Endodermal cell (in vitro differentiated cells): ENCODE data around the gene SHFL. TPM values are rescaled to one million over a fixed set of nuclear protein-coding genes. Genes with fewer than 3 reads are reported as not detected.

Experiments used
- DNase-seq: peaks from one replicate; pipeline ENCODE4 v3.0.0-alpha.2; 2017
- H3K27ac ChIP-seq: 2 replicates; pipeline ENCODE4 v1.5.1; 2013; ENCODE audit warnings: mild to moderate bottlenecking, low read depth, low read length, moderate library complexity
- H3K27me3 ChIP-seq: 2 replicates; pipeline ENCODE4 v1.6.1; 2013; ENCODE audit warnings: mild to moderate bottlenecking, low read length, moderate library complexity; ENCODE audit not compliant: insufficient read depth, control insufficient read depth, poor library complexity, severe bottlenecking
- H3K36me3 ChIP-seq: 2 replicates; pipeline ENCODE4 v1.7.0; 2013; ENCODE audit warnings: mild to moderate bottlenecking, low read length, moderate library complexity; ENCODE audit not compliant: control insufficient read depth, insufficient read depth
- H3K4me1 ChIP-seq: one replicate; pipeline ENCODE4 v1.7.0; 2013; ENCODE audit warnings: low read length; ENCODE audit not compliant: control insufficient read depth, insufficient read depth
- H3K4me3 ChIP-seq: 2 replicates; pipeline ENCODE4 v1.5.1; 2013; ENCODE audit warnings: mild to moderate bottlenecking, low read length, moderate library complexity
- H3K9ac ChIP-seq: 2 replicates; pipeline ENCODE4 v1.6.1; 2013; ENCODE audit warnings: mild to moderate bottlenecking, low read length, moderate library complexity; ENCODE audit not compliant: poor library complexity, severe bottlenecking; ENCODE audit errors: extremely low read depth
- H3K9me3 ChIP-seq: 2 replicates; pipeline ENCODE4 v1.6.1; 2013; ENCODE audit warnings: mild to moderate bottlenecking, low read length, moderate library complexity; ENCODE audit not compliant: control insufficient read depth
- H3K27ac Mint-ChIP-seq: 2 replicates; pipeline ENCODE4 v1.8.0; 2020; ENCODE audit warnings: mixed read lengths
- H3K27me3 Mint-ChIP-seq: 2 replicates; pipeline ENCODE4 v1.8.0; 2021; ENCODE audit warnings: mild to moderate bottlenecking, mixed read lengths; ENCODE audit not compliant: insufficient read depth
- H3K36me3 Mint-ChIP-seq: 2 replicates; pipeline ENCODE4 v1.8.0; 2020; ENCODE audit warnings: low read depth, mixed read lengths
- H3K4me1 Mint-ChIP-seq: 2 replicates; pipeline ENCODE4 v1.8.0; 2020; ENCODE audit warnings: mixed read lengths
- H3K4me3 Mint-ChIP-seq: 2 replicates; pipeline ENCODE4 v1.8.0; 2020; ENCODE audit warnings: mild to moderate bottlenecking, moderate library complexity, mixed read lengths
- H3K9me3 Mint-ChIP-seq: 2 replicates; pipeline ENCODE4 v1.8.0; 2020; ENCODE audit warnings: mild to moderate bottlenecking, mixed read lengths
- WGBS, 2 experiments: methylation state at CpG; one replicate each; pipeline versions ENCODE4 v1.1.5 to v1.1.7; 2013; ENCODE audit warnings: missing lambda C conversion rate in 2 of 2, mixed read lengths in 1 of 2; ENCODE audit not compliant: insufficient coverage in 1 of 2, insufficient read length in 1 of 2; 5-methylcytosine and 5-hydroxymethylcytosine counted together
- total RNA-seq, 2 donors: library from RNA; stranded (reverse); fragmentation: NEBNext Ultra II Directional in 1 of 2; extraction: Animal tissue kit (Norgen Biotek cat#: 25700) in 1 of 2; gene quantifications; 2 replicates in 1 of 2; 3 replicates in 1 of 2; pipeline ENCODE4 v1.2.1, GENCODE V29; 2021
- TF ChIP-seq, protein P1 (sequence below): fragments of 200-600 bp; sonication (generic); conservative IDR thresholded peaks from 2 replicates; pipeline ENCODE4 v1.5.0; 2021; ENCODE audit warnings: antibody characterized with exemption, mild to moderate bottlenecking

SHFL gene
- total RNA-seq, 2 donors from 2014 or later: 8.2 to 15.0 TPM

DNA sequence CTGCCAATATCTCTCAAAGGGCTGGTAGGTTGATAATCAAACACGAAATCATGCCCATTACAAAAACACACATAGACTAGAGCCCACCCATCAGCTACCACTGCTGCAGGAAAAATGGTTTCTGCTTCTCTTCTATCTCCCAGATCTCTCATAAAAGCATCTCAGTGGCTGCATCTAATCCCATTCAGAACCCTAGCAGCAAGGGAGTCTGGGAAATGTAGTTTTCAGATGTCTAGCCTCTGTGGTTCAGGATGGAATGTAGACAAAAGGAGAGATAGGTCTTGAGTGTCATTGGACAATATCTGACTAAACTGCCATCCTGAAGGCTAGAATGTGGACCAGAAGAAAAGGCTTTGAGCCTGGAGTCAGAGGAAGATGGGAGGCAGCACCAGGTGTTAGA lies 40.7 kb upstream of the SHFL start:
- Mint-ChIP-seq H3K27ac (no peak overlapping the region), H3K27me3 (peaks cover 77% of the 10 kb centered on the region), H3K36me3 (no peaks in the 10 kb centered on the region), H3K4me3 (no peak overlapping the region), H3K9me3 (no peaks in the 10 kb centered on the region), H3K4me1 (no peaks in the 10 kb centered on the region)
- no peak for DNase-seq
- no peaks in the 10 kb centered on the region for H3K27me3 ChIP-seq
- no peaks in the 10 kb centered on the region for H3K4me1 ChIP-seq
- TF ChIP-seq, protein P1, sequence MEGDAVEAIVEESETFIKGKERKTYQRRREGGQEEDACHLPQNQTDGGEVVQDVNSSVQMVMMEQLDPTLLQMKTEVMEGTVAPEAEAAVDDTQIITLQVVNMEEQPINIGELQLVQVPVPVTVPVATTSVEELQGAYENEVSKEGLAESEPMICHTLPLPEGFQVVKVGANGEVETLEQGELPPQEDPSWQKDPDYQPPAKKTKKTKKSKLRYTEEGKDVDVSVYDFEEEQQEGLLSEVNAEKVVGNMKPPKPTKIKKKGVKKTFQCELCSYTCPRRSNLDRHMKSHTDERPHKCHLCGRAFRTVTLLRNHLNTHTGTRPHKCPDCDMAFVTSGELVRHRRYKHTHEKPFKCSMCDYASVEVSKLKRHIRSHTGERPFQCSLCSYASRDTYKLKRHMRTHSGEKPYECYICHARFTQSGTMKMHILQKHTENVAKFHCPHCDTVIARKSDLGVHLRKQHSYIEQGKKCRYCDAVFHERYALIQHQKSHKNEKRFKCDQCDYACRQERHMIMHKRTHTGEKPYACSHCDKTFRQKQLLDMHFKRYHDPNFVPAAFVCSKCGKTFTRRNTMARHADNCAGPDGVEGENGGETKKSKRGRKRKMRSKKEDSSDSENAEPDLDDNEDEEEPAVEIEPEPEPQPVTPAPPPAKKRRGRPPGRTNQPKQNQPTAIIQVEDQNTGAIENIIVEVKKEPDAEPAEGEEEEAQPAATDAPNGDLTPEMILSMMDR: no peak
- no peak overlapping the region for H3K27ac ChIP-seq
- H3K9me3 ChIP-seq: peaks cover 7% of the 10 kb centered on the region
- WGBS, 2 experiments: 40 to 50% methylated on average over 1 of the region's 1 CpG
- H3K36me3 ChIP-seq: no peaks in the 10 kb centered on the region
- H3K4me3 ChIP-seq: no peak overlapping the region
- no peak overlapping the region for H3K9ac ChIP-seq

DNA sequence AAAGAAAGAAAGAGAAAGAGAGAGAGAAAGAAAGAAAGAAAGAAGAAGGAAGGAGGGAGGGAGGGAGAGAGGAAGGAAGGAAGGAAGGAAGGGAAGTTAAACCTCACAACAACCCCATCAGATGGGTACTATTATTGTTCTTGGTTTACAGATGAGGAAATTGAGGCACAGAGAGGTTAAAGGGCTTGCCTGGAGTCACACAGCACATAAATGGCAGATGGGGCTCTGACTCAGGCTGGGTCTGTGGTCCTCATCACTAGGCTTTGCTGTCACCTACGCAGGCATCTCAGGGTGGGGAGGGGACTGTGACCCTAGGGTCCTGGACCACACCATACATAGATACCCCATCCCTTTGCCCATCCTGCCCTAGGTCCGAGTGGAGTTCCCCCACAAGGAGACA lies 36.5 kb upstream of the SHFL start:
- no peaks in the 10 kb centered on the region for H3K36me3 Mint-ChIP-seq
- no peak overlapping the region for H3K27ac ChIP-seq

DNA sequence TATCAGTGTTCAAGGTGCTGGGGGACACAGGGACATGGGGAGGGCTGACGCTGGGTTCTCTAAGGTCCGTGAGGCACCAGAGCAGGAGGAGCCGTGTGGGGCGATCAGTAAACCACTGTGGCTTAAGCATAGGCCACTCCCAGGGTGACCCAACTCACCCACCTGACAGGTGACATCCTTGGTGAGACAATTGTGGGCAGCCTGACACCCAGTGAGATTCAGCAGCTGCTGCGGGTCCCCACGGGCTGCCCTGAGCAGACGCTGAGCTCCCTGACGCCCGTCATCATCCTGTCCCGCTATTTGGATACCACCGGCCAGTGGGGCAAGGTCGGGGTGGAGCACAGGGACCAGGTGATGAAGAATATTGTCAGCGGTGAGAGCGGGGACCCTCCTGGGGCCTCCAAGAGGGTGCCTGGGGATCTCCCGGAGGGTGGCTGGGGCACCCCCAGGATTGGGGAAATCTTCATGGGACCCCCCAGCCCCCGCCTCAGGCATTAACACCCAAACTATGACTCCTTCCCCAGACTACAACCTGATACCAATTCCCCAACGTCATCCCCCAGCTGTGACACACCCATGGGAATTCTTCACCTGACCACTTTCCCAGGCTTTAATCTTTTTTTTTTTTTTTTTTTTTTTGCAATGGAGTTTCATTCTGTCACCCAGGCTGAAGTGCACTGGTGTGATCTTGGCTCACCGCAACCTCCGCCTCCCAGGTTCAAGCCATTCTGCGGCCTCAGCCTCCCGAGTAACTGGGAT lies 33.3 kb upstream of the SHFL start:
- Histone ChIP-seq H3K9me3 (no peaks in the 10 kb centered on the region), H3K36me3 (no peaks in the 10 kb centered on the region), H3K9ac (no peak overlapping the region), H3K27ac (no peak overlapping the region), H3K27me3 (peaks cover 3% of the 10 kb centered on the region), H3K4me1 (no peaks in the 10 kb centered on the region), H3K4me3 (no peak overlapping the region)
- Mint-ChIP-seq H3K4me1 (no peaks in the 10 kb centered on the region), H3K27me3 (peaks cover 34% of the 10 kb centered on the region), H3K4me3 (no peak overlapping the region), H3K9me3 (no peaks in the 10 kb centered on the region), H3K27ac (no peak overlapping the region), H3K36me3 (no peaks in the 10 kb centered on the region)
- TF ChIP-seq, protein P1: no peak
- no peak for DNase-seq
- WGBS, 2 experiments: 82 to 85% methylated on average over 17 to 21 of the region's 21 CpGs

More for the DNA sequence above, 36.5 kb upstream of the SHFL start:
- H3K9me3 ChIP-seq: no peaks in the 10 kb centered on the region
- no peaks in the 10 kb centered on the region for H3K36me3 ChIP-seq
- H3K4me1 Mint-ChIP-seq: no peaks in the 10 kb centered on the region
- 55% methylated on average over 2 of the region's 2 CpGs; no CpG with 5 or more reads in 1 of the 2 experiments for WGBS, 2 experiments
- H3K9ac ChIP-seq: no peak overlapping the region
- no peaks in the 10 kb centered on the region for H3K9me3 Mint-ChIP-seq
- H3K4me1 ChIP-seq: no peaks in the 10 kb centered on the region
- no peak overlapping the region for H3K4me3 Mint-ChIP-seq
- no peak overlapping the region for H3K27ac Mint-ChIP-seq
- no peak for DNase-seq
- TF ChIP-seq, protein P1: no peak
- no peak overlapping the region for H3K4me3 ChIP-seq
- H3K27me3 ChIP-seq: no peaks in the 10 kb centered on the region
- H3K27me3 Mint-ChIP-seq: peaks cover 46% of the 10 kb centered on the region
